ENCODE measurements around the gene CMTM6.
"Not testable (repeated sequence)": the region's sequence is repeated elsewhere in the genome, so short reads cannot be mapped to it uniquely, and the experiment has no call there.

The CMTM6 gene, protein sequence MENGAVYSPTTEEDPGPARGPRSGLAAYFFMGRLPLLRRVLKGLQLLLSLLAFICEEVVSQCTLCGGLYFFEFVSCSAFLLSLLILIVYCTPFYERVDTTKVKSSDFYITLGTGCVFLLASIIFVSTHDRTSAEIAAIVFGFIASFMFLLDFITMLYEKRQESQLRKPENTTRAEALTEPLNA

DNA sequence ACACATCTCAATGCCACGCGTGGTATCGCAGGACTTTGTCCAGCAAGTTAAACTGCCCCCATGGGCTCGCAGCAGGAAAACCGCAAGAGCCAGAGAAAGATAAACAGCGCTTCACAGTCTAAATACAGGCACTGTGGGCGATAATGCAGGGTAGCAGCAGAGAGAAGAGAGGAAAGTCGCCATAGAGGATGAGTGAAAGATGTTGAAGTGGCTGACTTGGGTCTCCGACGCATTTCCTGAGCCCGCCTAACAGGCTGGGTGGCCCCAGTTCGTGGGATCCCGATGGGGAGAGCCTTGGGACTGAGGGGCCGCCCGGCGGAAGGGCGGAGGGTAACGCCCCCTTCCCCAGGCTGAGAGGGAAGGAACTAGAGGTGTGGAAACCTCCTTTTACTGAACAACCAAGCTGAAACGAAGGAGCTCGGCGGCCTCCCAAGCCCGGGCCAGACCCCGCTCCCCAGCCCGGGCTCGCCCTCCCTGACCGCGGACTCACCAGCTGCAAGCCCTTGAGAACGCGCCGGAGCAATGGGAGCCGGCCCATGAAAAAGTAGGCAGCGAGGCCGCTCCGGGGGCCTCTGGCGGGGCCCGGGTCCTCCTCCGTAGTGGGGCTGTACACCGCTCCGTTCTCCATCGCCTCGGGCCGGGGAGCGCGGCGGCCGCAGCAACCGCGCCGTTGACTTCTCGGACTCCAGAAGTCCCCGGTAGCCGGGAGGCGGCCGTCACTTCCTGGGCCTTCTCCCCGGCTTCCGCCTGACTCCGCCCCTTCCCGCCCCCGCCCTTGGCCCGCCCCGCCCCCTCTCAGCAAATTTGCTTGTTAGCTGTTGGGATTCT is at the start of gene CMTM6:
Gene CMTM6, minus strand, starts transcription at position 735 of the 828 bp plus-strand sequence. Its CDS starts 107 bp downstream, at position 628.
- peak; percentile 16 to 53 for DNase-seq (ENCODE audit: low read depth in 2 of 2)

DNA sequence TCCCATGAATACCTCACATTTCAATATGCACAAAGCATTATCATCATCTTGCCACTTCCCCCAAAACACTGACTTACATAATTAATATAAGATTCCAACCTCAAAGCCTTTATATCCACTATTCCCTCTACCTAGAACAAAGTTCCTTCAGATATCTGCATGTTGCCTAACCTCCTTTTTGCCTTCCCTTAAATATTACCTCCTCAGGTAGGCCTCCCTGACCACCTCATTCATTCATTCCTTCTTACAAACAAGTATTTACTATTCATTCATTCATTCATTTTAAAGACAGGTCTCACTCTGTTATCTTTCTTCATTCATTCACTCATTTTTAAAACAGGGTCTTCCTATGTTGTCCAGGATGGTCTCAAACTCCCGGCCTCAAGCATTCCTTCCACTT is 49.4 kb upstream of the CMTM6 start:
- DNase-seq (ENCODE audit: low read depth in 2 of 2) = no peak

DNA sequence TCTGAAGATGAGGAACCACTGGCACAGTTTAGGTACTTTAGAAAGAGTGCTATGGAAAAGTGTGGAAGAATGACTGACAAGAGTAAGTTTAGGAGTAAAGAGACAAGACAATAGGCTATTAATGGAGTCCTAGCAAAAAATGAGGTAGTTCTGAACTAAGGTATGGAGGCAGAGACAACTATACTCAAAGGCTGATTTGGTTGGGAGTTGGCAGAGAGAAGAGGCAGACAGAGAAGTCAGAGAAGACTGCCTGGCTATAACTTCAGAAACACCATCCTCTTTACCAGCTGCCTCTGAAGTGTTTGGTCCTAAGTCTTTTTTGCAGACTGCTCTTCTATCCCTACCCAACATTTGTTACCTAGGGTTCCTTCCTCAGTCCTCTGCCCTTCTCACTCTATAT is 48.8 kb upstream of the CMTM6 start:
- DNase-seq (ENCODE audit: low read depth in 2 of 2) = no peak

DNA sequence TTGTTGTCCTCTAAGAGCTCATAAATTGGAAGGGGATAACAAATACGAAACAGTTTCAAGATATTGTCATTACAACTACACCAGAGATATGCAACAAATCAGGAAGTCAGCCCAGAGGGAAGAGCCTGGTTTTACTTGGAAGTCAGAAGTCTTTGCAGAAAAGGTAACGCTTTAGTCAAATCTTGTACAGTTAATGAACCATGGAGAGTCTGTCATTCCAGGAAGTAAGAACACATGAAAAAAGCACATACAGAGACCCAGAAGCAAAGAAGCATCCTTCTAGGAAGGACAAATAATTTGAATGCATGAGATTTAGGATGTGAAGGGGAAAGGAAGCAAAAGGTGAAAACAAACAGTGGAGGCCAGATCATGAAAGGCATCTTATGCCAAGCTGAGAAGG is 48.4 kb upstream of the CMTM6 start:
- no peak for DNase-seq (ENCODE audit: low read depth in 2 of 2)

DNA sequence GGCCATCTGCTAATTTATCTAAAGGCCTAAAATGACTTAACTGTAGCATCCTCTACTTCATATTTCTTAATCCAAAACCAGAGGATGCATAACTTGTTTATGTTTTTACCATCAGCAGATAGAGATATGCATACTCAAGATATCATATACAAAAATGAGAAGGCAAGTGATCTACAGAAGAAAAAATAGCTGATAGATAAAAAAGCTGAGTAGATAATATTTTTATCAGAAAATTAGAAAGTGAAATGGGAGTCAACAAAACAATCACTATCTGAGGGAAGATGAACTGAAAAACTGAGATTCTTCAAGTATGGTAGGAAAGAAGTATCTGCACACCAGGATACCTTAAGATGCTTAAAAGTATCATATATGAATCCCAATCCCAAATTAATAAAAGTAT is 42.7 kb upstream of the CMTM6 start:
- no peak for DNase-seq (ENCODE audit: low read depth in 2 of 2)

DNA sequence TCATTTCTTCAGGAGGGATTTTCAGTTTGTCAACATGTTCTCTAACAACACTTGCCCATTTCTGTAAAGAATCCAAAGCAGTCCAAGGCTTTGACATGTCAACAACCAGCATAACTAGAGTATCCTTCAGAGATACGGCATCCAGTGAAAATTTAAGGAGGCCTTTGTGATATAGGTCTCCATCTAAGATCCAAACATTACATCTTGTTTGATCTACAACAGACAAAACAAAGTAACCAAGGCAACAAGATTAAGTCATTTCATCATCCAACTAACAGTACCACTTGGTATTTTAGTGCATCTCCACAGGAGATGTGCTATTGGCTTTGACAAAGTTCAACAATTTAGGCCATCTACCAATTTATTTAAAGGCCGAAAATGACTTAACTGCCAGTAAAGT is 42.2 kb upstream of the CMTM6 start:
- DNase-seq (ENCODE audit: low read depth in 2 of 2) = no peak

DNA sequence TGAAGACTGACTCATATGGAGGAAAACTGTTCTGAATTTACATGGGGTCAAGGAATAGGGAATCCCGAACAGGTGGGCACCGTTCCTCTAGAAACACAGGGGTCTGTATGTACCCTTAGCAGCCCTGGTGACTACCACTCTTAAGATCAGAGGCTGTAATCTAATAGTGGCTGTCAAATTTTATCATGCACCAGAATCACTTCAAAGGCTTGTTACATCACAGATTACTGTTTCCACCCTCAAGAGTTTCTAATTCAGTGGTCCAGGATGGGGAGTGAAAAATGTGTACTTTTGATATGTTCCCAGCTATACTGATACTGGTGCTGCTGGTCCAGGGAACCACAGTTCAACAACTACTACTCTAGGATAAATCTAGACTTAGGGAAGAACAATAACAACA is 40.2 kb upstream of the CMTM6 start:
- DNase-seq (ENCODE audit: low read depth in 2 of 2) = no peak

DNA sequence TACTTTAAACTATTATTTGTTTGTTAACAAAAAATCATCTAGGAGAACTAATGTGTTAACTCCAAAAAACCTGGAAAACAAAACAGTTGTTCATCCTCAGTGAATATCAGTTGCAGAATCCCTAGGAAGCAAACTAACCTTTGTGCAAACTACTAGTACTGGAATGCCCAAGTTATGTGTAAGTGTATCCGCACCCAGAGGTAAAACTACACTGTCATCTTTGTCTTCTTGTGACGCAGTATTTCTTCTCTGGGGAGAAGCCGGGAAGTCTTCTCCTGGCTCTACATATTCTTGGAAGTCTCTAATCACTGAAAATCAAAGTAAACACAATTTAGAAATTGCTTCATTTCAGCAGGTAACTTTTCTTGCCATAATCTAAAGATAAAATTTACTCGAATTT is 38.2 kb upstream of the CMTM6 start:
- DNase-seq (ENCODE audit: low read depth in 2 of 2) = no peak

DNA sequence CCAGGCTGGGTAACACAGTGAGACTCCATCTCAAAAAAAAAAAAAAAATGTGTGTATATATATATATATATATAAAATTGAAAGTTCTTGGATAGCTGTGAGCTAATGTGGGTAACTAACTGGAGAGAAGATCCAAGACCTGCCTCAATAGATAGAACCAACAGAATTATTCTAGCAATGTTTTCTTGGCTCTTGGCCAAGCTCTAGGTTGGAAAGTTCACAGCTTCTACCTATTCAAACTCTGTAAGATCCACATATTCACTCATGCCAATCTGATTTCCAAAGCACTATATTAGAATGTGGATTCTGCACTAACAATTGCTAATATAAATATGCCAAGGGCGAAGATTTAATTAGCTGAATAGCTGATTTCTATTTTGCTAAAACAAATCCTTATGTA is 29.8 kb upstream of the CMTM6 start:
- no peak for DNase-seq (ENCODE audit: low read depth in 2 of 2)

DNA sequence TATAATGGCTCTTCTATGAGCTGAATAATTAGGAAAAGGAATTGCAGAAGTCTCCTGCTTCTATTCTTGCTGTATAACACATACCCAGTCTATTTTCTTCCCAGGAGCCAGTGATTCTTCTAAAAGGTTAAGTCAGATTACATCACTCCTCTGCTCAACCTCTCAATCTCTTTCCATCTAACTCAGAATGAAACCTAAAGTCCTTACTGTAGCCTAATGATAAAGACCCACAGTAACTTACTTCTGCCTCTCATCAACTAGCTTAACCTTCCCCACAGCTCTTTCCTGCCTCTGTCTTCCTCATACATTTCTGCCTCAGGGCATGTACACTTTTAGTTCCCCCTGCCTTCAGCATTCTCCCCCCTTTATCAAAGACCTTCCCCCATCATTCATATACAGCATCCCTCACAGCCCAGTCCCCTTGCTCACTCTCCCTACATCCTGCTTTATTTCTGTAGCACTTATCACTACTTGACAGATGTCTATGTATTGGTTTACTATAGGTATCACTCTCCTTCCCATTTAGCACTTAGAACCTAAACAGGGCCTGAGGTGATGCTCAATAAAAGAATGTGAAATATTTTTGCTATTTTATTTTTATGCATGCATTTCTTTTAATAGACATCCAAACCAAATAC is 28.5 kb upstream of the CMTM6 start:
- DNase-seq (ENCODE audit: low read depth in 2 of 2) = no peak

DNA sequence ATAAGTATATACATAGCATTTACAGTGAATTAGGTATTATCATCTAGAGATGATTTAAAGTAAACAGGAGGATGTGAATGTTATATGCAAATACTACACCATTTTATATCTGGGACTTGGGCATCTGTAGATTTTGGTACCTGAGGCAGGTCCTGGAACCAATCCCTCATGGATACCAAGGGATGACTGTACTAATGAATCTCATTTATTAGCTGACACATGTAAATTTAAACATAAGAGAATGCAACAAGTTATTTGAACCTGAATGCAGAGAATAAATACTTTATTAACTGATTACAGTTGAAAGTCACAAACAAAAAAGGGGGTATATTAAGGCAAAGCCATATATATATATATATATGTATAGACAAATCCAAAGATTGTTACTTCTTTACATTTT is 23.1 kb upstream of the CMTM6 start:
- DNase-seq (ENCODE audit: low read depth in 2 of 2) = no peak

DNA sequence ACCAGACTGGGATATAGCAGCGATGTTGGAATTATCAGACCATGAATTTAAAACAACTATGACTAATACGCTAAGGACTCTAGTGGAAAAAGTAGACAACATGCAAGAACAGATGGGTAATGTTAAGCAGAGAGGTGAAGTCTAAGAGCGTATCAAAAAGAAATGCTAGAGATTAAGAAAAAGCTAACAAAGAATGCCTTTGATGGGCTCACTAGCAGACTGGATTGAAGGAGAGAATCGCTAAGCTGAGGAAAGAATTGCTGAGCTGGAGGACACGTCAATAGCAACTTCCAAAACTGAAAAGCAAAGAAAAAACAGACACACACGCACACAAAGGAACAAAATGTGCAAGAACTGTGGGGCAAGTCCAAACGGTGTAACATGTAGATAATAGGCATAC is 20.0 kb upstream of the CMTM6 start:
- no peak for DNase-seq (ENCODE audit: low read depth in 2 of 2)

DNA sequence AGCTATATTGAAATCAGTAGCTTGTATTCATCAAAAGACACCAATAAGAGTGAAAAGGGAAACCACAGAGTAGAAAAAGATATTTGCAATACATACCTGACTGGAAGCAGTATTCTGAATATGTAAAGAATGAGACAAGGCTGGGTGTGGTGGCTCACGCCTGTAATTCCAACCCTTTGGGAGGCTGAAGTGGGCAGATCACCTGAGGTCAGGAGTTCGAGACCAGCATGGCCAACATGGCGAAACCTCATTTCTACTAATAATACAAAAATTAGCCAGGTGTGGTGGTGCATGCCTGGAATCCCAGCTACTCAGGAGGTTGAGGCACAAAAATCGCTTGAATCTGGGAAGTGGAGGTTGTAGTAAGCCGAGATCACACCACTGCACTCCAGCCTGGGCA is 16.3 kb upstream of the CMTM6 start:
- not testable (repeated sequence) for DNase-seq (ENCODE audit: low read depth in 2 of 2)

DNA sequence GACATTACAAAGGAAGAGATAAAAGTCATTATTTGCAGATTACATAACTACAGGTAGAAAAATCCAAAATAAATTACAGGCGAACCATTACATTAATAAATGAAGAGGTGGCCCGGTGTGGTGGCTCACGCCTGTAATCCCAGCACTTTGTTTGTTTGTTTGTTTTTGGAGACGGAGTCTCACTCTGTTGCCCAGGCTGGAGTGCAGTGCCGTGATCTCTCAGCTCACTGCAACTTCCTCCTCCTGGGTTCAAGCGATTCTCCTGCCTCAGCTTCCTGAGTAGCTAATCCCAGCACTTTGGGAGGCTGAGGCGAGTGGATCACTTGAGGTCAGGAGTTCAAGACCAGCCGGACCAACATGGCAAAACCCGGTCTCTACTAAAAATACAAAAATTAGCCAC is 14.1 kb upstream of the CMTM6 start:
- not testable (repeated sequence) for DNase-seq (ENCODE audit: low read depth in 2 of 2)

DNA sequence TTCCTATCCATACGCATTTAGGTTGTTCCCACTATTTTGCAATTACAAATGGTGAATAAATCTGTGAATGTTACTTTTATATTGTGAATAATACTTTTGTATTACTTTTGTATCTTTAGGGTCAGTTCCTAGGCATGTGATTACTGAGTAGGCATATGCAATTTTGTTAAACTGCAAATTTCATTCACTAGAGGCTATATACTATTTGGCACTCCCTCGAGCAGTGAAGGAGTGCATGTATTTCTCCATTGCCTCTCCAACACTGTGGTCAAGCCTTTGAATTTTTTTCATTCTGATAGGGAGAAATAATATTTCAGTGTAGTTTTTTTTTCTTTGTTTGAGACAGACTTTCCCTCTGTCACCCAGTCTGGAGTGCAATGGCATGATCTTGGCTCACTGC is 8.4 kb upstream of the CMTM6 start:
- DNase-seq (ENCODE audit: low read depth in 2 of 2) = no peak

DNA sequence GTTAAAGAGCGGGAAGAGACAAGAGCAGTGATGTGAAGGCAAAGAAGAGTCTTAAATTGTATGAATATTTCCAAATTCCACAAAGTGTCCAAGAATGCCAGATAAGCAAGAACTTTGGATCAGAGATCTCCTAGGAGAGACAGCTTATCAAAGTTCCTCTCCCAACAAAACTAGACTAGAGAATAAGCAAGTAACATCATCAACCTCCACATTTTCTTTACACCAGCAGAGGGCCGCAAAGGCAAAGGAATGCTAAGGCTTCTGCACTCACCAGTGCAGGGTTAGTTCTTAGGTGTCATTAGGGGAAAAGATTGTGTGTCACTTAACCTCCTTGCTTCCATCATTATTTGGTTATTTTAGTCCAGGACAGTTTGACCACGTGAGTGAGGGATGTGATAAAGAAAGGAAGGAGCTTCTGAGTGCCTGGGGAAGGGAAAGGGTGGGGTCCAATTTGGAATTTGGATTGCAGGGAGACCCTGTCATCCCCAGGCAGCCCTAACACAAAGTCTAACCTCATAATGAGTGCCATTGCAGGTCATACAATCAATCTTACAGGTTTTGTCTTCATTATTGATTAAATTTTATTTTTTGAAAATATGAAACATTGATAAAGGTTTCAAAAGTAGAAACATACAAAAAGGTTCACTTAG is 7.5 kb upstream of the CMTM6 start:
- peak in 1 of 2 donors; percentile 24 for DNase-seq (ENCODE audit: low read depth in 2 of 2)

DNA sequence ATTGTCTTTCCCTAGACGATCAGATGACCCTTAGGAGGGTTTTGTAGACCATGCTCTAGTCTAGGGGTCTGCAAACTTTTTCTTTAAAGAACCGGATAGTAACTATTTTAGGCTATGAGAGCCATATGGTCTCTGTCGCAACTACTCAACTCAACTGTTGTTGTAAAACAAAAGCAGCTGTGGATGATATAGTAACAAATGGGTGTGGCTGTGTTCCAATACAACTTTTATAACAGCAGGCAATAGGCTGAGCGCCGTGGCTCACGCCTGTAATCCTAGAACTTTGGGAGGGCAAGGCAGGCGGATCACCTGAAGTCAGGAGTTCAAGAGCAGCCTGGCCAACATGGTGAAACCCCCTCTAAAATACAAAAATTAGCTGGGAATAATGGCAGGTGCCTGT is 6.1 kb upstream of the CMTM6 start:
- no peak for DNase-seq (ENCODE audit: low read depth in 2 of 2)

DNA sequence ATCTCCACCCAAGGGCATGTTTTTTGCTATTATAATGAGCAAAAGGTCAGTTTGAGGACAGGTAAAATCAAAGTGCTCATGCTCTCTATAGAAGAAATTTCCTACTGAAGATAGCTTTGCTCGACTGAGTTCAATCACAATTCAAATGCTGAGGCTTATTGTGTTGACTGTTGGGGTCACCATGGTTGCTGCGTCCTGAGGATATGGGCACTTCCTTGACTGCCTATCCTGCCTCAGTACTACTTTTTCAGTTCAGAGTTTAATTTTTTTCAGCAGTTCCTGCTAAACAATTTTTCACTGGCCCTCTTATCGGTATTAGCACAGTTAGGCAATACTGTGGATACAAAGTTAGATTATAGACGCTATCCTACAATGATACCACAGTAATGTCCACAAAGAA is 3.8 kb upstream of the CMTM6 start:
- DNase-seq (ENCODE audit: low read depth in 2 of 2) = no peak

DNA sequence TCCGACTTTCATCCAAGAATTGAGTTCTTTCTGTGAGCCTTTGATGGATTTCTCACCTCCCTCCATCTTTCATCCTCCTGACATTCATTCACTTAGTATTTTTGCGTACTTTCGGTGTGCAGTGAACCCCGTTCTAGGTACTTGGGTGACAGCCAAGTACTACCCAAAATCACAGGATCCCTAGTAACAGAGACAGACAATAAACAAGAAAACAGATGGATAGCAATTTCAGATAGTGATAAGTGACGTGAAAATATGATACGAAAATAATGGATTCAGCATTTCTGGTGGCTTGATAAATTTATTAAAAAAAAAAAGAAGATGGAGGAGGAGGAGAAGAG is 264 bp upstream of the CMTM6 start:
- DNase-seq (ENCODE audit: low read depth in 2 of 2) = no peak

DNA sequence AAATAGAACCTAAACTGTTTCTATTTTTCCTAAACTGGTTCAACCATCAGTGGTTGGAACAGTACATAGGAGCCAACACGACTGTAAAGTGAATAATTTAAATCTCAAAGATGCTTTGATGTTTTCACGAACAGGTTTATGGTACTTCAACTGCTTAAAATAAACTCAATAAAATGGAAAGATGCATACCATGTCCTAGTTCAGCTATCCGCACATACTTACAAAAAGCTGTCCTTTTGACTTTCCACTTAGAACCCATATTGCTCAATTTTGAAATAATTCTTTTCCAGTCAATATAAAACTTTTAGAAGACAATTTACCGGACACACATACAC is 902 bp downstream of the CMTM6 start:
- no peak for DNase-seq (ENCODE audit: low read depth in 2 of 2)

DNA sequence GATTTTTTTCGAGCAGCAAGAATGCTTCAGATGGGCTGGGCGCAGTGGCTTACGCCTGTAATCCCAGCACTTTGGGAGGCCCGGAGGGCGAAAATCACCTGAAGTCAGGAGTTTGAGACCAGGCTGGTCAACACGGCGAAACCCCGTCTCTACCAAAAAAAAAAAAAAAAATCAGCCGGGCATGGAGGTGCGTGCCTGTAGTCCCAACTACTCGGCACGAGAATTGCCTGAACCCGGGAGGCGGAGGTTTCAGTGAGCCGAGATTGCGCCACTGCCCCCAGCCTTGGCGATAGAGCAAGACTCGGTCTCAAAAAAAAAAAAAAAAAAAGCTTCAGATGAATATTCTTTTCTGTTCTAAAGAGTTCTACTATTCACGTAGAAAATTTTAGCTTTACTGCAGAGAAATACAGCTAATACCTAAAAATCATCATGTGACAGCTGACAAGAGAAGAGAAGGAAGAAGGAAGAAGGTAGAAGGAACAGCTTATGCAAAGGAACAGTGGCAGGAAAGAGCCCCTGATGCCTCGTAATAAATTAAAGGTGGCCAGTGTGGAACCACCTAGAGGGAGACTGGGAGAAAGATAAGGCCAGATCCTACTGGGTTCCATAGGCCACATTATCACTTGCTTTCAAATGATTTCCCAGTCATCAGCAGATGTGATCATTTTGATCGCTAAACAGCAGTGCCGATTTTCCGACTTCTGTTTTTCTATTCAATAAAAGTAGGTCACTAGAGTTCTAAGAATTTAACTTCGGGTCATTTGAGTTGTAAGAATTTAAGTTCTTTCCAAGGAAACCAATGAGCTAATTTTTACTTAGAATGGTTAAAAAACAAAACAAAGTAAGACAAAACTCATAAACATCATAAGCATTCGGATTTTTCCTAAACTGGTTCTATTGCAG is 1.5 kb downstream of the CMTM6 start:
- no peak for DNase-seq (ENCODE audit: low read depth in 2 of 2)

DNA sequence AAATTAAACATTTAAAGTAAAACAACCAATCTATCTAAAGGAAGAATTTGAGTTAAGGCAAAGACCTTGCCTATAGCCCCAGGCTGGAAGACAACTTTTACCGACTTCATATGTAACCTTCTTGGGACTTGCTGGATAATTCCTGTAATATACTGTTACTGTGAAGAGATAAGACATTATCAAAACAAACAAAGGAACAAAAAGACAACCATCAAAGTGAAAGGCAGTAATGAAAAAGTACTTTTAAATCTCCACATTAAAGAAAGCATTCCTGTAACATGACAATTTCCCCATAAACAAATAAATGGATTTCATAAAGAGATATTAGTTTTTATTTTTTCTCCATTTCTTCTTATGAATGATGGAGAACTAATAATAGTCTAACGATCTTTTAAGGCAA is 2.4 kb downstream of the CMTM6 start:
- no peak for DNase-seq (ENCODE audit: low read depth in 2 of 2)
